Hematopoietic multipotent progenitor cell treated with erythropoietin and hydrocortisone succinate and interleukin-3 and kit ligand, for 15 days (in vitro differentiated cells): Measurements from ENCODE around the gene FYTTD1.

ENCODE experiments used
- DNase-seq: peaks from one replicate; pipeline ENCODE4 v3.0.0-alpha.2; 2015; ENCODE audit warnings: low spot score

Gene FYTTD1

GRCh38 chr3:197836244-197836643, 86.6 kb downstream of the FYTTD1 start:
- no peak for DNase-seq
